Mucosa of descending colon (tissue), 3 donors: ENCODE data around the gene CHD8. TPM values are rescaled to one million over a fixed set of nuclear protein-coding genes. Genes with fewer than 3 reads are reported as not detected.
"Not testable (repeated sequence)": the region's sequence is repeated elsewhere in the genome, so short reads cannot be mapped to it uniquely, and the experiment has no call there.

Experiments used
- ATAC-seq: fragments of 200-7000 bp; cut with Tn5 transposase; one replicate; pipeline ENCODE4 v1.9.1; 2020; ENCODE audit warnings: mild to moderate bottlenecking, moderate library complexity
- DNase-seq, 3 donors: peaks; one replicate each; pipeline ENCODE4 v3.0.0-alpha.2; 2020
- H3K36me3 ChIP-seq: fragments of 200-600 bp; one replicate; pipeline ENCODE4 v1.8.0; 2021; ENCODE audit warnings: low read depth, mild to moderate bottlenecking
- H3K4me1 ChIP-seq: fragments of 200-600 bp; one replicate; pipeline ENCODE4 v1.8.0; 2021; ENCODE audit warnings: low read depth, mild to moderate bottlenecking
- H3K4me3 ChIP-seq: fragments of 200-600 bp; one replicate; pipeline ENCODE4 v1.8.0; 2021; ENCODE audit warnings: mild to moderate bottlenecking
- H3K9me3 ChIP-seq: fragments of 200-600 bp; one replicate; pipeline ENCODE4 v1.8.0; 2021; ENCODE audit warnings: mild to moderate bottlenecking
- CTCF ChIP-seq: fragments of 200-600 bp; IDR thresholded peaks from one replicate; pipeline ENCODE4 v1.8.0; 2022; ENCODE audit warnings: antibody characterized with exemption, mild to moderate bottlenecking
- intact Hi-C, 2 donors: fragments of 100-400 bp; cut with DNase I in 1 of 2; cut with micrococcal nuclease in 1 of 2; formaldehyde crosslinking; loops; one replicate each; pipeline versions ENCODE4 v1.11.0 to v1.11.1; 2022; cut with DNase I, micrococcal nuclease
- total RNA-seq, 3 donors: library from RNA; stranded (reverse); fragmentation: NEBNext Ultra II Directional in 2 of 3; extraction: Animal tissue kit (Norgen Biotek cat#: 25700) in 2 of 3; gene quantifications; one replicate each; pipeline versions ENCODE4 v1.2.1 to v1.2.4, GENCODE V29; 2021 to 2023
- donor health status: DM: no; HTN: no; CAD: no; lungs with moderate emphysema.
- donor health status: DM: no; HTN: no; CAD: no.
- donor health status: DM: no; HTN: yes; CAD: no.

Gene CHD8
- total RNA-seq, 3 donors from 2014 or later, result 54.3 to 69.1 (median 60.5) TPM

DNA sequence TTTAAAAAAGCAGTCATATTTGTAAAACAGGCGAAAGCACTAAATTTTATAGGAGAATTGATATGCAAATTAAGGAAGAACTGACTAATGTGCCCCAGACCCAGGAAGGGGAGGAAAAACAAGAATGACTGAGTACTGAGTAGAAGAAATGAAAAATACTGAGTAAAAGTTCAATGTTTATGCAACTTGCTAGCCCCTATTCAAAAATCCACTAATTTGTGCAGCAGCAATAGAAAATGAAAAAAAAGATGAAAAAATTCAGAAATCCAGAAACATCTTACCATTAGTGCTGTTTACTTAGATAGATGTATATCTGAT, 6.1 kb downstream of the CHD8 start:
- Histone ChIP-seq H3K9me3 (no peaks in the 10 kb centered on the region), H3K4me1 (peaks cover 19% of the 10 kb centered on the region), H3K4me3 (no peak overlapping the region), H3K36me3 (no peaks in the 10 kb centered on the region)
- no peak for ATAC-seq
- TF ChIP-seq CTCF, result no peak
- intact Hi-C loops, result no loop called here
- no peak for DNase-seq

DNA sequence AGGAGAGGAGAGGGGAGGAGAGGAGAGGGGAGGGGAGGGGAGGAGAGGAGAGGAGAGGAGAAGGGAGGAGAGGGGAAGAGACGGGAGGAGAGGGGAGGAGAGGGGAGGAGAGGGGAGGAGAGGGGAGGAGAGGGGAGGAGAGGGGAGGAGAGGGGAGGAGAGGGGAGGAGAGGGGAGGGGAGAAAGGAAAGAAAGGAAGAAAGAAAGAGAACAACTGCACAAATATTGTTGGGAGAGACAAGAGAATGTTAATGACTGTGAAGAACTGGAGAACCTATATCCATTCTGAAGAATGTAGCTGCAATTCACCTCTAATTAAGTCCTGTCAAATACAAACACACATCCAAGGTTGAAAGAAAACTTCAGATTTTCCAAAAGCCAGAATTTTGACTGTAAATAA, 13.3 kb downstream of the CHD8 start:
- H3K4me3 ChIP-seq, intact Hi-C loops, H3K9me3 ChIP-seq, H3K36me3 ChIP-seq, ATAC-seq, DNase-seq, H3K4me1 ChIP-seq: not testable (repeated sequence)

DNA sequence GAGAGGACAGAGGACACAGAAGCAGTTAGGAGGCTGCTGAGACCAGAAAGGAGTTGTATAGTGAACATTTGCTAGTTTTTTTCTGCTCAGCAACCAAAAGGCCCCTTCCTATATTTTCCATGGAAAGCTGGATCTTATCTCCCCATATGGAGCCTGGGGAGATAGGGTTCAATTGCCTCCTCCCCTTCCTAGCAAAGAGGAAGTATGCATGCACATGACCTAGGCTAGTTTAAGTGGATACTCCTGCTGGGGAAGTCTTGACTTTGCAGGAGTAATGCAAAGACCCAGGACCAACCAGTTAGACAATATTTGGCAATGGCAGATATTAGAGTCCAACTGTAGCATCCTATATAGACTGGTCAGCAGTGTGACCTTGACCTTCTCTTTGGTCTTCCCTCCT, 15.1 kb downstream of the CHD8 start:
- no peaks in the 10 kb centered on the region for H3K36me3 ChIP-seq
- no peak overlapping the region for H3K4me3 ChIP-seq
- peaks cover 10% of the 10 kb centered on the region for H3K4me1 ChIP-seq
- intact Hi-C loops, result no loop called here
- no peaks in the 10 kb centered on the region for H3K9me3 ChIP-seq
- DNase-seq, result no peak
- no peak for TF ChIP-seq CTCF
- no peak for ATAC-seq

DNA sequence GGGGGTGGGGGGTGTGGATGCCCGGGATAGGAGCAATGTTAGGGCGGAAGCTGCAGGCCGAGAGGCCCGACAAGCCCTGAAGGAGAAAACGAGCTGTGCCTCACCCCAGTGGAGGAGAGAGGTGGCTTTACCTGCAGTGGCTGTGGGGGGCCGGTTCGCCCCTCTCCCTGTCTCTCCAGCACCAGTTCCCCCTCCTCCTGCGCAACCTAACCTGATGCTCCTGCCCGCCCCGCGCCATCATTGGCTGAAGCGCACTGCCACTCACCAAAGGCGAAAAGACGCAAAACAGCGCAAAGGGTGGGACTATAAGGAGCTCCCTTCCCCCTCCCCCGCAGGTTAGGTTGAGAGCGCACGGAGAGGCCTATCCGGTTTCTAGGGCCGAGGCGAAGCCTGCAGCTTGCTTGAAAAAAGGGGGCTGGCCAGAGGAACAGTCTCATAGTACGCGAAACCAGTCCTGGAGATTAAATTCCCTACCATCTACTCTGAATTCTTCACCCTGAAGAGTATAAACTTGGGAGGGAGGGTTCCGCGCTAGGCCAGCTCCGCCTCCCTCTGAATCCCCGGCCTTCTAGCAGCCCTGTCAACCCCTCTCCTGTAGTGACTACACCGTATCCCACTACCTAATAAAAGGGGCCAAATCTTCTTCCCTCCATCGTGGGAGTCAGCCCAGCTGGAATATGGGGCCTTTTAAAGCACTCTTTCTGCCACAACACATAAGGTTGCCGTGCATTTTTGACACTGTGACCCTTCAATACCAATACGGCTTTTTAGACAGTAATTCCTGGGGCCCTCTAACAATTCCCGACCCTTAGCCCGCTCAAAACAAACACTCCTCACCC, 18.6 kb downstream of the CHD8 start:
- intact Hi-C loops, result no loop called here
- no peak for TF ChIP-seq CTCF

GRCh38 chr14:21436567-21437062, 19.3 kb downstream of the CHD8 start:
- ATAC-seq, result peak; percentile 26
- TF ChIP-seq CTCF, result no peak
- H3K9me3 ChIP-seq, result no peaks in the 10 kb centered on the region
- H3K4me1 ChIP-seq, result peaks cover 11% of the 10 kb centered on the region
- H3K4me3 ChIP-seq, result peak overlapping the region; percentile 74
- intact Hi-C loops, result no loop called here
- no peak for DNase-seq
- H3K36me3 ChIP-seq, result no peaks in the 10 kb centered on the region

More for the DNA sequence above, 18.6 kb downstream of the CHD8 start:
- Histone ChIP-seq H3K9me3 (no peaks in the 10 kb centered on the region), H3K4me3 (peak overlapping the region; percentile 74), H3K4me1 (peaks cover 11% of the 10 kb centered on the region), H3K36me3 (no peaks in the 10 kb centered on the region)
- ATAC-seq (peak; percentile 100), DNase-seq (peak; percentile 99 to 100 (median 99))

GRCh38 chr14:21431126-21431525, 24.8 kb downstream of the CHD8 start:
- H3K4me3 ChIP-seq, result no peak overlapping the region
- DNase-seq, result no peak
- peaks cover 4% of the 10 kb centered on the region for H3K4me1 ChIP-seq
- peaks cover 15% of the 10 kb centered on the region for H3K36me3 ChIP-seq
- no peak for ATAC-seq
- intact Hi-C loops, result no loop called here
- H3K9me3 ChIP-seq, result no peaks in the 10 kb centered on the region
- no peak for TF ChIP-seq CTCF
